HepG2 (cell line): ENCODE data around the gene KIF3C. TPM values are rescaled to one million over a fixed set of nuclear protein-coding genes. Genes with fewer than 3 reads are reported as not detected.
A peak's percentile ranks its signal among the peaks of the same experiment; 100 is the strongest.

Source experiments
- ASH2L ChIP-seq: fragments of 300-600, 200-600 bp; sonication (generic); IDR thresholded peaks from 2 replicates; pipeline ENCODE4 v1.7.0; 2017; ENCODE audit warnings: low read depth, mild to moderate bottlenecking, moderate library complexity, mixed read lengths, low read length; ENCODE audit not compliant: insufficient read length
- FLYWCH1 ChIP-seq: sonication (generic); formaldehyde crosslinking; IDR thresholded peaks from 2 replicates; pipeline ENCODE4 v1.8.1; 2023; ENCODE audit warnings: mild to moderate bottlenecking, missing genetic modification reagents
- HOXD1 ChIP-seq: sonication (generic); formaldehyde crosslinking; IDR thresholded peaks from 2 replicates; pipeline ENCODE4 v1.5.0; 2020; ENCODE audit warnings: missing genetic modification reagents
- NR1H2 ChIP-seq: sonication (generic); formaldehyde crosslinking; IDR thresholded peaks from 2 replicates; pipeline ENCODE4 v1.8.1; 2022; ENCODE audit warnings: low read depth, missing genetic modification reagents, borderline replicate concordance
- RFX5 ChIP-seq: IDR thresholded peaks from 2 replicates; pipeline ENCODE4 v1.6.1; 2011; ENCODE audit warnings: low read depth, low read length, improper control_type of control experiment
- SOX6 ChIP-seq, 2 experiments: fragments of 450-650 bp in 1 of 2; sonication (generic) in 1 of 2; formaldehyde crosslinking in 1 of 2; IDR thresholded peaks; 2 replicates each; pipeline versions ENCODE4 v1.4.0 to v1.6.1; 2017 to 2020; ENCODE audit warnings: antibody characterized with exemption in 1 of 2, mild to moderate bottlenecking in 1 of 2, missing genetic modification reagents in 1 of 2
- SP140L ChIP-seq: sonication (generic); formaldehyde crosslinking; IDR thresholded peaks from 2 replicates; pipeline ENCODE4 v1.4.0; 2020; ENCODE audit warnings: missing genetic modification reagents, borderline replicate concordance
- SYNCRIP ChIP-seq: fragments of 200-400 bp; formaldehyde crosslinking; IDR thresholded peaks from 2 replicates; pipeline ENCODE4 v1.6.1; 2018; ENCODE audit warnings: mild to moderate bottlenecking, low read depth, low read length; ENCODE audit not compliant: insufficient read depth
- ZNF234 ChIP-seq: sonication (generic); formaldehyde crosslinking; conservative IDR thresholded peaks from 2 replicates; pipeline ENCODE4 v1.5.1; 2020; ENCODE audit warnings: mild to moderate bottlenecking, missing genetic modification reagents
- ZNF296 ChIP-seq: sonication (generic); formaldehyde crosslinking; conservative IDR thresholded peaks from 2 replicates; pipeline ENCODE4 v1.5.0; 2020; ENCODE audit warnings: mild to moderate bottlenecking, missing genetic modification reagents
- ZNF367 ChIP-seq: sonication (generic); formaldehyde crosslinking; IDR thresholded peaks from 2 replicates; pipeline ENCODE4 v1.4.0; 2020; ENCODE audit warnings: missing genetic modification reagents, borderline replicate concordance
- ZNF780A ChIP-seq: sonication (generic); formaldehyde crosslinking; IDR thresholded peaks from 2 replicates; pipeline ENCODE4 v1.8.0; 2022; ENCODE audit warnings: mild to moderate bottlenecking, missing genetic modification reagents, moderate library complexity
- ZSCAN31 ChIP-seq: sonication (generic); formaldehyde crosslinking; IDR thresholded peaks from 2 replicates; pipeline ENCODE4 v1.5.0; 2020; ENCODE audit warnings: low read depth, mild to moderate bottlenecking, missing genetic modification reagents
- ZSCAN9 ChIP-seq: IDR thresholded peaks from 2 replicates; pipeline ENCODE4 v1.6.1; 2016; ENCODE audit warnings: borderline replicate concordance
- polyA plus RNA-seq, 8 experiments: library from polyadenylated mRNA; depleted of rRNA in 3 of 8; stranded (reverse) in 7 of 8; unstranded in 1 of 8; fragments of >200 nt; fragmentation: Illumina TruSeq in 4 of 8; extraction: Trizol in 4 of 8; gene quantifications; 2 replicates each; pipeline versions ENCODE4 v1.2.1 to v1.2.3, GENCODE V29; 2011 to 2016; ENCODE audit warnings: low read depth in 4 of 8, missing spikeins in 1 of 8, mixed read lengths in 1 of 8; ENCODE audit not compliant: insufficient read depth in 1 of 8
- total RNA-seq, 5 experiments: library from RNA; depleted of rRNA; stranded (reverse); fragments of >200 nt; fragmentation: Illumina TruSeq; extraction: Trizol; gene quantifications; 2 replicates each; pipeline ENCODE4 v1.2.3, GENCODE V29; 2016; ENCODE audit warnings: low read depth in 1 of 5
- TF ChIP-seq, protein P1 (sequence below): sonication (generic); formaldehyde crosslinking; IDR thresholded peaks from 2 replicates; pipeline ENCODE4 v1.5.0; 2020; ENCODE audit warnings: mild to moderate bottlenecking, missing genetic modification reagents, borderline replicate concordance
- TF ChIP-seq, protein P2 (sequence below): sonication (generic); formaldehyde crosslinking; conservative IDR thresholded peaks from 2 replicates; pipeline ENCODE4 v1.8.0; 2022; ENCODE audit warnings: mild to moderate bottlenecking, moderate library complexity, missing genetic modification reagents
- TF ChIP-seq, protein P3 (sequence below): sonication (generic); formaldehyde crosslinking; IDR thresholded peaks from 2 replicates; pipeline ENCODE4; 2020; ENCODE audit warnings: missing genetic modification reagents, mild to moderate bottlenecking, borderline replicate concordance

Gene KIF3C
- total and polyA plus RNA-seq, 2 of the 13 experiments (the other 11 are each of a cell fraction or from before 2014, with no cell fraction given), result 3.6 to 4.9 TPM

DNA sequence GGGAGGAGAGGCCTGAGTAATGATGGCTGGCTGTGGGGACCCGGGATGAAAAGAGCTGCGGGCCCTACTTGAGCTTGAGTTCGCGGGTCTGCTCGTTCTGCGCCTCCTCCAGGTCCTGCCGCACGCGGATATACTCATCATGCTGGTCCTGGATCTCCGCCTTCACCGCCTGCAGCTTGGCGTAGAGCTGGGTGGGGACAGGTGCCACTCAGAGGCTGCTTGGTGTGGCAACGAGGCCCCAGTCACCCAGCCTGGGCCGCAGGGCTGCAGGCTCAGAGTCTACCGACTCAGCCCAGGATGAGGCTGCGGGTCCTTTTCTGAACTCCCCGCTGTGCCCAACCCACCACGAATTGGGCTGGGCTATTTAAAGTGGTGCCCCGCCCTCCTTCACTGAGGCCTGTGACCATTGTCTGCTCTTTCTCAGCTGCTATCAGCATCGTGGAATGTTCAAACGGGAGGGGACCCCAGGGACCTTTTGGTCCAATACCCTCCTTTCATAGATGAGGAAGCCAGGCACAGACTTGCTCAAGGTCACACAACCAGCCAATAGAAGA is 28.0 kb downstream of the KIF3C start (continued):
- TF ChIP-seq, protein P1, sequence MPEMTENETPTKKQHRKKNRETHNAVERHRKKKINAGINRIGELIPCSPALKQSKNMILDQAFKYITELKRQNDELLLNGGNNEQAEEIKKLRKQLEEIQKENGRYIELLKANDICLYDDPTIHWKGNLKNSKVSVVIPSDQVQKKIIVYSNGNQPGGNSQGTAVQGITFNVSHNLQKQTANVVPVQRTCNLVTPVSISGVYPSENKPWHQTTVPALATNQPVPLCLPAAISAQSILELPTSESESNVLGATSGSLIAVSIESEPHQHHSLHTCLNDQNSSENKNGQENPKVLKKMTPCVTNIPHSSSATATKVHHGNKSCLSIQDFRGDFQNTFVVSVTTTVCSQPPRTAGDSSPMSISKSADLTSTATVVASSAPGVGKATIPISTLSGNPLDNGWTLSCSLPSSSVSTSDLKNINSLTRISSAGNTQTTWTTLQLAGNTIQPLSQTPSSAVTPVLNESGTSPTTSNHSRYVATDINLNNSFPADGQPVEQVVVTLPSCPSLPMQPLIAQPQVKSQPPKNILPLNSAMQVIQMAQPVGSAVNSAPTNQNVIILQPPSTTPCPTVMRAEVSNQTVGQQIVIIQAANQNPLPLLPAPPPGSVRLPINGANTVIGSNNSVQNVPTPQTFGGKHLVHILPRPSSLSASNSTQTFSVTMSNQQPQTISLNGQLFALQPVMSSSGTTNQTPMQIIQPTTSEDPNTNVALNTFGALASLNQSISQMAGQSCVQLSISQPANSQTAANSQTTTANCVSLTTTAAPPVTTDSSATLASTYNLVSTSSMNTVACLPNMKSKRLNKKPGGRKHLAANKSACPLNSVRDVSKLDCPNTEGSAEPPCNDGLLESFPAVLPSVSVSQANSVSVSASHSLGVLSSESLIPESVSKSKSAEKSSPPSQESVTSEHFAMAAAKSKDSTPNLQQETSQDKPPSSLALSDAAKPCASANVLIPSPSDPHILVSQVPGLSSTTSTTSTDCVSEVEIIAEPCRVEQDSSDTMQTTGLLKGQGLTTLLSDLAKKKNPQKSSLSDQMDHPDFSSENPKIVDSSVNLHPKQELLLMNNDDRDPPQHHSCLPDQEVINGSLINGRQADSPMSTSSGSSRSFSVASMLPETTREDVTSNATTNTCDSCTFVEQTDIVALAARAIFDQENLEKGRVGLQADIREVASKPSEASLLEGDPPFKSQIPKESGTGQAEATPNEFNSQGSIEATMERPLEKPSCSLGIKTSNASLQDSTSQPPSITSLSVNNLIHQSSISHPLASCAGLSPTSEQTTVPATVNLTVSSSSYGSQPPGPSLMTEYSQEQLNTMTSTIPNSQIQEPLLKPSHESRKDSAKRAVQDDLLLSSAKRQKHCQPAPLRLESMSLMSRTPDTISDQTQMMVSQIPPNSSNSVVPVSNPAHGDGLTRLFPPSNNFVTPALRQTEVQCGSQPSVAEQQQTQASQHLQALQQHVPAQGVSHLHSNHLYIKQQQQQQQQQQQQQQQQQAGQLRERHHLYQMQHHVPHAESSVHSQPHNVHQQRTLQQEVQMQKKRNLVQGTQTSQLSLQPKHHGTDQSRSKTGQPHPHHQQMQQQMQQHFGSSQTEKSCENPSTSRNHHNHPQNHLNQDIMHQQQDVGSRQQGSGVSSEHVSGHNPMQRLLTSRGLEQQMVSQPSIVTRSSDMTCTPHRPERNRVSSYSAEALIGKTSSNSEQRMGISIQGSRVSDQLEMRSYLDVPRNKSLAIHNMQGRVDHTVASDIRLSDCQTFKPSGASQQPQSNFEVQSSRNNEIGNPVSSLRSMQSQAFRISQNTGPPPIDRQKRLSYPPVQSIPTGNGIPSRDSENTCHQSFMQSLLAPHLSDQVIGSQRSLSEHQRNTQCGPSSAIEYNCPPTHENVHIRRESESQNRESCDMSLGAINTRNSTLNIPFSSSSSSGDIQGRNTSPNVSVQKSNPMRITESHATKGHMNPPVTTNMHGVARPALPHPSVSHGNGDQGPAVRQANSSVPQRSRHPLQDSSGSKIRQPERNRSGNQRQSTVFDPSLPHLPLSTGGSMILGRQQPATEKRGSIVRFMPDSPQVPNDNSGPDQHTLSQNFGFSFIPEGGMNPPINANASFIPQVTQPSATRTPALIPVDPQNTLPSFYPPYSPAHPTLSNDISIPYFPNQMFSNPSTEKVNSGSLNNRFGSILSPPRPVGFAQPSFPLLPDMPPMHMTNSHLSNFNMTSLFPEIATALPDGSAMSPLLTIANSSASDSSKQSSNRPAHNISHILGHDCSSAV (CRISPR knock-in tag), result no peak
- TF ChIP-seq ZNF367 (CRISPR knock-in tag), result no peak
- TF ChIP-seq, protein P2, sequence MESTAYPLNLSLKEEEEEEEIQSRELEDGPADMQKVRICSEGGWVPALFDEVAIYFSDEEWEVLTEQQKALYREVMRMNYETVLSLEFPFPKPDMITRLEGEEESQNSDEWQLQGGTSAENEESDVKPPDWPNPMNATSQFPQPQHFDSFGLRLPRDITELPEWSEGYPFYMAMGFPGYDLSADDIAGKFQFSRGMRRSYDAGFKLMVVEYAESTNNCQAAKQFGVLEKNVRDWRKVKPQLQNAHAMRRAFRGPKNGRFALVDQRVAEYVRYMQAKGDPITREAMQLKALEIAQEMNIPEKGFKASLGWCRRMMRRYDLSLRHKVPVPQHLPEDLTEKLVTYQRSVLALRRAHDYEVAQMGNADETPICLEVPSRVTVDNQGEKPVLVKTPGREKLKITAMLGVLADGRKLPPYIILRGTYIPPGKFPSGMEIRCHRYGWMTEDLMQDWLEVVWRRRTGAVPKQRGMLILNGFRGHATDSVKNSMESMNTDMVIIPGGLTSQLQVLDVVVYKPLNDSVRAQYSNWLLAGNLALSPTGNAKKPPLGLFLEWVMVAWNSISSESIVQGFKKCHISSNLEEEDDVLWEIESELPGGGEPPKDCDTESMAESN, result no peak
- TF ChIP-seq FLYWCH1 (CRISPR knock-in tag), result no peak
- TF ChIP-seq NR1H2 (CRISPR knock-in tag), result no peak
- no peak for TF ChIP-seq ZSCAN9 (CRISPR knock-in tag)
- no peak for TF ChIP-seq RFX5
- no peak for TF ChIP-seq ASH2L
- no peak for TF ChIP-seq HOXD1
- no peak for TF ChIP-seq ZNF234 (CRISPR knock-in tag)
- TF ChIP-seq ZNF780A (CRISPR knock-in tag), result no peak
- TF ChIP-seq ZSCAN31 (CRISPR knock-in tag), result no peak
- no peak for TF ChIP-seq SYNCRIP
- TF ChIP-seq, protein P3, sequence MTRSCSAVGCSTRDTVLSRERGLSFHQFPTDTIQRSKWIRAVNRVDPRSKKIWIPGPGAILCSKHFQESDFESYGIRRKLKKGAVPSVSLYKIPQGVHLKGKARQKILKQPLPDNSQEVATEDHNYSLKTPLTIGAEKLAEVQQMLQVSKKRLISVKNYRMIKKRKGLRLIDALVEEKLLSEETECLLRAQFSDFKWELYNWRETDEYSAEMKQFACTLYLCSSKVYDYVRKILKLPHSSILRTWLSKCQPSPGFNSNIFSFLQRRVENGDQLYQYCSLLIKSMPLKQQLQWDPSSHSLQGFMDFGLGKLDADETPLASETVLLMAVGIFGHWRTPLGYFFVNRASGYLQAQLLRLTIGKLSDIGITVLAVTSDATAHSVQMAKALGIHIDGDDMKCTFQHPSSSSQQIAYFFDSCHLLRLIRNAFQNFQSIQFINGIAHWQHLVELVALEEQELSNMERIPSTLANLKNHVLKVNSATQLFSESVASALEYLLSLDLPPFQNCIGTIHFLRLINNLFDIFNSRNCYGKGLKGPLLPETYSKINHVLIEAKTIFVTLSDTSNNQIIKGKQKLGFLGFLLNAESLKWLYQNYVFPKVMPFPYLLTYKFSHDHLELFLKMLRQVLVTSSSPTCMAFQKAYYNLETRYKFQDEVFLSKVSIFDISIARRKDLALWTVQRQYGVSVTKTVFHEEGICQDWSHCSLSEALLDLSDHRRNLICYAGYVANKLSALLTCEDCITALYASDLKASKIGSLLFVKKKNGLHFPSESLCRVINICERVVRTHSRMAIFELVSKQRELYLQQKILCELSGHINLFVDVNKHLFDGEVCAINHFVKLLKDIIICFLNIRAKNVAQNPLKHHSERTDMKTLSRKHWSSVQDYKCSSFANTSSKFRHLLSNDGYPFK (CRISPR knock-in tag), result no peak; the same call in 1 of the 2 replicates
- TF ChIP-seq SOX6 (IDR thresholded peaks at IDR 0.05), result no peak
- peak; percentile 77 for TF ChIP-seq SOX6 (CRISPR knock-in tag; IDR thresholded peaks at IDR 0.05)
- no peak for TF ChIP-seq ZNF296 (CRISPR knock-in tag)
- TF ChIP-seq SP140L (CRISPR knock-in tag), result no peak
